HEK293 (cell line): Measurements from ENCODE around the gene PEAK3.
A peak's percentile ranks its signal among the peaks of the same experiment; 100 is the strongest.

Experiments used
- CTCF ChIA-PET: fragments of 350-600 bp; formaldehyde crosslinking; extraction: SDS; loops from one replicate; lab custom pipeline; 2021; ENCODE audit warnings: antibody characterized with exemption; lab: Yijun Ruan, JAX
- POLR2A ChIA-PET: fragments of 300-600 bp; formaldehyde crosslinking; extraction: SDS; loops from one replicate; lab custom pipeline; 2020; ENCODE audit warnings: antibody characterized with exemption, inconsistent platforms; lab: Yijun Ruan, JAX
- H3K27ac ChIP-seq: fragments of 200-500 bp; sonication (Bioruptor generic); 2 replicates; pipeline ENCODE4 v1.5.1; 2014; ENCODE audit warnings: low read depth, low read length, control low read depth, inconsistent platforms; ENCODE audit errors: extremely low read depth
- H3K36me3 ChIP-seq, 2 experiments: fragments of 200-500 bp in 1 of 2; sonication (Bioruptor generic) in 1 of 2; 1 replicate in 1 of 2; 2 replicates in 1 of 2; pipeline ENCODE4 v1.5.1; 2014 to 2017; ENCODE audit warnings: inconsistent platforms in 2 of 2, low read length in 2 of 2; ENCODE audit not compliant: control insufficient read depth in 2 of 2, insufficient read depth in 1 of 2
- H3K4me1 ChIP-seq: fragments of 200-500 bp; sonication (Bioruptor generic); 2 replicates; pipeline ENCODE4 v1.5.1; 2014; ENCODE audit warnings: mild to moderate bottlenecking, low read length, inconsistent platforms; ENCODE audit not compliant: control insufficient read depth, insufficient read depth
- H3K4me3 ChIP-seq: 2 replicates; pipeline ENCODE4 v1.5.1; 2011; ENCODE audit warnings: low read depth, mild to moderate bottlenecking, control low read depth, low read length, moderate library complexity
- H3K9me3 ChIP-seq: fragments of 200-500 bp; sonication (Bioruptor generic); 2 replicates; pipeline ENCODE4 v1.5.1; 2014; ENCODE audit warnings: low read depth, low read length, inconsistent platforms; ENCODE audit not compliant: control insufficient read depth, insufficient read depth
- BCL6B ChIP-seq: fragments of 450-650 bp; formaldehyde crosslinking; IDR thresholded peaks from 2 replicates; pipeline ENCODE4 v1.5.1; 2017; ENCODE audit warnings: missing biosample characterization, missing genetic modification characterization
- ELK4 ChIP-seq: IDR thresholded peaks from 2 replicates; pipeline ENCODE4 v1.6.1; 2011; ENCODE audit warnings: mild to moderate bottlenecking, low read depth, low read length, borderline replicate concordance
- KLF10 ChIP-seq: fragments of 450-650 bp; IDR thresholded peaks from 2 replicates; pipeline ENCODE4 v1.5.1; 2018; ENCODE audit warnings: missing biosample characterization, mild to moderate bottlenecking, missing genetic modification characterization
- KLF7 ChIP-seq: fragments of 450-650 bp; formaldehyde crosslinking; IDR thresholded peaks from 2 replicates; pipeline ENCODE4 v1.5.1; 2016; ENCODE audit warnings: missing biosample characterization, missing genetic modification characterization, borderline replicate concordance
- KLF8 ChIP-seq: fragments of 450-650 bp; formaldehyde crosslinking; IDR thresholded peaks from 2 replicates; pipeline ENCODE4 v1.5.1; 2016; ENCODE audit warnings: missing biosample characterization, missing genetic modification characterization
- REST ChIP-seq: fragments of 450-650 bp; formaldehyde crosslinking; IDR thresholded peaks from 2 replicates; pipeline ENCODE4 v1.5.1; 2016; ENCODE audit warnings: missing biosample characterization, missing genetic modification characterization
- TRIM28 ChIP-seq: IDR thresholded peaks from 2 replicates; pipeline ENCODE4 v1.6.1; 2011; ENCODE audit warnings: low read length, control low read depth, borderline replicate concordance
- ZFP69B ChIP-seq: fragments of 450-650 bp; formaldehyde crosslinking; IDR thresholded peaks from 2 replicates; pipeline ENCODE4 v1.5.1; 2016; ENCODE audit warnings: missing biosample characterization, missing genetic modification characterization
- ZNF121 ChIP-seq: fragments of 450-650 bp; formaldehyde crosslinking; IDR thresholded peaks from 2 replicates; pipeline ENCODE4 v1.5.1; 2016; ENCODE audit warnings: missing biosample characterization, missing genetic modification characterization
- ZNF175 ChIP-seq: fragments of 450-650 bp; formaldehyde crosslinking; IDR thresholded peaks from 2 replicates; pipeline ENCODE4 v1.5.1; 2016; ENCODE audit warnings: missing biosample characterization, missing genetic modification characterization
- ZNF18 ChIP-seq: fragments of 450-650 bp; formaldehyde crosslinking; IDR thresholded peaks from 2 replicates; pipeline ENCODE4 v1.5.1; 2016; ENCODE audit warnings: missing biosample characterization, missing genetic modification characterization
- ZNF202 ChIP-seq: fragments of 450-650 bp; formaldehyde crosslinking; IDR thresholded peaks from 2 replicates; pipeline ENCODE4 v1.5.1; 2016; ENCODE audit warnings: missing biosample characterization, missing genetic modification characterization, borderline replicate concordance
- ZNF354C ChIP-seq: fragments of 450-650 bp; formaldehyde crosslinking; IDR thresholded peaks from 2 replicates; pipeline ENCODE4 v1.5.1; 2016; ENCODE audit warnings: missing biosample characterization, missing genetic modification characterization, low read depth, borderline replicate concordance
- ZNF366 ChIP-seq: fragments of 450-650 bp; formaldehyde crosslinking; conservative IDR thresholded peaks from 2 replicates; pipeline ENCODE4 v1.5.1; 2016; ENCODE audit warnings: missing biosample characterization, missing genetic modification characterization
- ZNF391 ChIP-seq: fragments of 450-650 bp; formaldehyde crosslinking; IDR thresholded peaks from 2 replicates; pipeline ENCODE4 v1.5.1; 2016; ENCODE audit warnings: low read depth, missing biosample characterization, missing genetic modification characterization, borderline replicate concordance
- ZNF394 ChIP-seq: fragments of 450-650 bp; formaldehyde crosslinking; IDR thresholded peaks from 2 replicates; pipeline ENCODE4 v1.5.1; 2016; ENCODE audit warnings: missing biosample characterization, missing genetic modification characterization, mild to moderate bottlenecking, moderate library complexity, borderline replicate concordance
- ZNF48 ChIP-seq: fragments of 450-650 bp; formaldehyde crosslinking; IDR thresholded peaks from 2 replicates; pipeline ENCODE4 v1.5.1; 2016; ENCODE audit warnings: missing biosample characterization, missing genetic modification characterization
- ZNF560 ChIP-seq: fragments of 450-650 bp; formaldehyde crosslinking; IDR thresholded peaks from 2 replicates; pipeline ENCODE4 v1.5.1; 2017; ENCODE audit warnings: missing biosample characterization, missing genetic modification characterization, borderline replicate concordance
- ZNF610 ChIP-seq: fragments of 450-650 bp; formaldehyde crosslinking; IDR thresholded peaks from 2 replicates; pipeline ENCODE4 v1.5.1; 2016; ENCODE audit warnings: missing biosample characterization, missing genetic modification characterization, borderline replicate concordance
- ZNF639 ChIP-seq: fragments of 450-650 bp; formaldehyde crosslinking; IDR thresholded peaks from 2 replicates; pipeline ENCODE4 v1.5.1; 2016; ENCODE audit warnings: missing biosample characterization, missing genetic modification characterization
- ZNF658 ChIP-seq: fragments of 450-650 bp; formaldehyde crosslinking; IDR thresholded peaks from 2 replicates; pipeline ENCODE4; 2016; ENCODE audit warnings: missing biosample characterization, missing genetic modification characterization
- ZNF768 ChIP-seq: fragments of 450-650 bp; formaldehyde crosslinking; IDR thresholded peaks from 2 replicates; pipeline ENCODE4 v1.5.1; 2018; ENCODE audit warnings: missing biosample characterization, mild to moderate bottlenecking, missing genetic modification characterization
- ZNF837 ChIP-seq: fragments of 450-650 bp; formaldehyde crosslinking; IDR thresholded peaks from 2 replicates; pipeline ENCODE4 v1.5.1; 2016; ENCODE audit warnings: missing biosample characterization, missing genetic modification characterization
- ZSCAN16 ChIP-seq: fragments of 450-650 bp; formaldehyde crosslinking; IDR thresholded peaks from 2 replicates; pipeline ENCODE4 v1.5.1; 2016; ENCODE audit warnings: missing biosample characterization, missing genetic modification characterization

The PEAK3 gene

GRCh38 chr19:2320049-2320448 is 38.1 kb upstream of the PEAK3 start (continued):
- no peak for TF ChIP-seq TRIM28

GRCh38 chr19:2319551-2319950 is 37.6 kb upstream of the PEAK3 start:
- Histone ChIP-seq H3K9me3 (no peaks in the 10 kb centered on the region), H3K4me3 (no peak overlapping the region), H3K4me1 (no peaks in the 10 kb centered on the region), H3K27ac (no peak overlapping the region), H3K36me3 (peaks cover 11 to 12% of the 10 kb centered on the region in 2 experiments; a peak in 2 of 3 replicates)
- ChIA-PET CTCF (no interaction called here), POLR2A (interaction anchor here (0.7 to 1.9 kb wide), 2 partner anchors 8 to 35 kb away, joined by 3 to 5 read pairs; partner anchors contain the start of gene LSM7)
- no peak for TF ChIP-seq ZFP69B
- TF ChIP-seq ZNF48 (tag by site-specific recombination) = no peak
- TF ChIP-seq ZNF18 (tag by site-specific recombination) = no peak
- no peak for TF ChIP-seq KLF10 (tag by site-specific recombination)
- TF ChIP-seq ZNF354C = no peak
- no peak for TF ChIP-seq ZNF391 (tag by site-specific recombination)
- no peak for TF ChIP-seq ZNF394 (tag by site-specific recombination)
- no peak for TF ChIP-seq ZNF658 (tag by site-specific recombination)
- TF ChIP-seq KLF8 (tag by site-specific recombination) = no peak
- TF ChIP-seq ZNF175 = no peak
- no peak for TF ChIP-seq ZSCAN16 (tag by site-specific recombination)
- no peak for TF ChIP-seq ZNF202 (tag by site-specific recombination)
- TF ChIP-seq ZNF639 (tag by site-specific recombination) = no peak
- no peak for TF ChIP-seq ZNF837 (tag by site-specific recombination)
- TF ChIP-seq REST (tag by site-specific recombination) = no peak
- no peak for TF ChIP-seq ZNF560 (tag by site-specific recombination)

GRCh38 chr19:2318923-2319322 is 36.9 kb upstream of the PEAK3 start:
- POLR2A ChIA-PET = interaction anchor here (0.7 to 1.9 kb wide), 4 partner anchors 9 to 496 kb away, joined by 3 to 6 read pairs (median 4); partner anchors contain the start of gene LSM7
- Histone ChIP-seq H3K4me1 (no peaks in the 10 kb centered on the region), H3K36me3 (peaks cover 6 to 11% of the 10 kb centered on the region in 2 experiments; a peak in 2 of 3 replicates), H3K9me3 (no peaks in the 10 kb centered on the region), H3K27ac (no peak overlapping the region), H3K4me3 (no peak overlapping the region)
- TF ChIP-seq ZNF121 (tag by site-specific recombination) = 0 out of 2 replicates have a peak, but pooled peaks have one; percentile 14
- no peak for TF ChIP-seq ZNF610 (tag by site-specific recombination)
- TF ChIP-seq BCL6B (tag by site-specific recombination) = no peak
- TF ChIP-seq KLF7 (tag by site-specific recombination) = no peak
- TF ChIP-seq ZNF639 (tag by site-specific recombination) = no peak
- no peak for TF ChIP-seq ZNF366
- TF ChIP-seq ZNF768 (tag by site-specific recombination) = peak; percentile 93
- TF ChIP-seq ELK4 = no peak
- CTCF ChIA-PET = interaction anchor here (0.6 to 1.3 kb wide), 3 partner anchors 23 to 280 kb away, joined by 3 read pairs; no protein-coding TSS in a partner anchor
